ENCODE measurements around the gene LRRN3. TPM values are rescaled to one million over a fixed set of nuclear protein-coding genes. Genes with fewer than 3 reads are reported as not detected.

Gene LRRN3
- total and polyA plus RNA-seq, 7 donors: 0.15 to 1.9 (median 0.69) TPM

- intact Hi-C loops (cut with DNase I): no loop called here
- TF ChIP-seq CTCF (IDR thresholded peaks at IDR 0.05): no peak
- H3K36me3 ChIP-seq (ENCODE audit: insufficient read depth in 1 of 2, low read depth in 1 of 2): no peaks in the 10 kb centered on the region
- DNase-seq (no peak), ATAC-seq (no peak)
- no peaks in the 10 kb centered on the region for H3K4me1 ChIP-seq
- no peak overlapping the region for H3K4me3 ChIP-seq
- no peaks in the 10 kb centered on the region for H3K9me3 ChIP-seq
- H3K27me3 ChIP-seq (ENCODE audit: insufficient read depth in 3 of 3, low read length in 2 of 3): no peaks in the 10 kb centered on the region
- 89 to 93% (median 90%) methylated on average over 3 of the region's 3 CpGs for WGBS, 3 donors
- H3K27ac ChIP-seq: no peak overlapping the region
Observed at GRCh38 chr7:111104710-111105109, 13.8 kb downstream of the LRRN3 start.

DNA sequence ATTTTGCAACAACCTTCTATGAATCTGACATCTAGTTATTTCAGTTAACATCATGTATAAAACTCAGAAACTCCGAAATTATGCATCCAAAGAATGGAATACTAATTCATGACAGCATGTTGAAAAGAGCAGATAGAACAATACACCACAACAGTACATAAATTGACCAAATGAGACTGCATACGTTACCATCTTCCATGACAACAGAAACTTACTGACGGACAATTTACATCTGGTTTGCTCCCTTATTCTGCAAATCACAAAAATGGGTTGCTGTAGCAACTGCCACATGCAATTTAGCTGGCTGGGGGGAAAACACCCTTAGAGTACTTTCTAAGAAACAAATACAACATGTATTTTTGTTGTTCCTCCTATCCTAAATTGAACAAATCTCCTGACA is 14.3 kb downstream of the LRRN3 start:
- no peak for TF ChIP-seq CTCF (IDR thresholded peaks at IDR 0.05)
- DNase-seq (no peak), ATAC-seq (no peak)
- 91 to 93% (median 93%) methylated on average over 3 of the region's 3 CpGs for WGBS, 3 donors
- no peak overlapping the region for H3K27ac ChIP-seq
- H3K27me3 ChIP-seq (ENCODE audit: insufficient read depth in 3 of 3, low read length in 2 of 3): no peaks in the 10 kb centered on the region
- H3K9me3 ChIP-seq: no peaks in the 10 kb centered on the region
- H3K4me3 ChIP-seq: no peak overlapping the region
- no peaks in the 10 kb centered on the region for H3K36me3 ChIP-seq (ENCODE audit: insufficient read depth in 1 of 2, low read depth in 1 of 2)
- H3K4me1 ChIP-seq: no peaks in the 10 kb centered on the region
- intact Hi-C loops (cut with DNase I): no loop called here

DNA sequence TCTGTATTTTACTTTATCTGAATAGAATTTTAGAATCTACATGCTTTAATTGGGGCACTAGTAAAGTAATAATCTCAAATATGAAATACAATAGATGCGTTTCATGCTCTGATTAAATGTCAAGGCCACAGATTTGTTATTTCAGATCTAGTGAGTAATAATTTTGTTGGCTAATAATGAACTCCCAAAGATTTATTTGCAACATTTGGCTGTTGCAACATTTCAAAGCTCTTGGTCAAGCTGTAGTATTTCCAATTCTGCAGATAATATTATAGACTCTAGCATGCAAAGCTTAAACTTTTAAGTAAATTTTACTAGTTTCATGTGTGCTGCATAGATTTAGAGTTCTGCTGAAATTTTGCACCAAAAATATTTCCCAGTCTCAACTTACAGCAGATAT is 16.7 kb downstream of the LRRN3 start:
- DNase-seq (no peak), ATAC-seq (peak in 2 of 4 donors; percentile 43 to 67)
- intact Hi-C loops (cut with DNase I): no loop called here
- H3K4me3 ChIP-seq: no peak overlapping the region
- H3K27ac ChIP-seq: no peak overlapping the region
- no peak for TF ChIP-seq CTCF (IDR thresholded peaks at IDR 0.05)
- 64 to 73% (median 65%) methylated on average over 1 of the region's 1 CpG for WGBS, 3 donors
- no peaks in the 10 kb centered on the region for H3K4me1 ChIP-seq
- H3K9me3 ChIP-seq: no peaks in the 10 kb centered on the region
- H3K27me3 ChIP-seq (ENCODE audit: insufficient read depth in 3 of 3, low read length in 2 of 3): no peaks in the 10 kb centered on the region
- H3K36me3 ChIP-seq (ENCODE audit: insufficient read depth in 1 of 2, low read depth in 1 of 2): no peaks in the 10 kb centered on the region

DNA sequence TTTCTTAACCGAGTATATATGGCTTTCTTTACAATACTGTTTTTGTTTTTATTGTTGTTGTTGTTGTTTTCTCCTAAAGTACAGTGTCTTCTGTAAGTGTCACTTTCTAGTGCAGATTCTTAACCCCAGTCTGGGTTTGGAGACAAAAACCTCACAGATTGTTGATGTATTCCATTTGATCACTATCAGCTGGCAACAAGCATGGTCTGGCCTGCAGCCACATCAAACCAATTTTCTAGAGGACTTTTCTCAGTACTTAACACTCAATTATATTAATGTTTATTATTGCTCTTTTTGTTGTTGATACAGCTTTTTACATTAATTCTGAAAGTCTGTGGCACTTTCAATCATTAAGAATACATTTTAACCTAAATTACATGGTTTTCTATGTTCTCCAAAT is 17.1 kb downstream of the LRRN3 start:
- WGBS, 3 donors: 79 to 89% (median 86%) methylated on average over 1 of the region's 1 CpG
- Histone ChIP-seq H3K4me3 (no peak overlapping the region), H3K27ac (no peak overlapping the region), H3K36me3 (ENCODE audit: insufficient read depth in 1 of 2, low read depth in 1 of 2) (no peaks in the 10 kb centered on the region), H3K4me1 (no peaks in the 10 kb centered on the region), H3K9me3 (no peaks in the 10 kb centered on the region), H3K27me3 (ENCODE audit: insufficient read depth in 3 of 3, low read length in 2 of 3) (no peaks in the 10 kb centered on the region)
- intact Hi-C loops (cut with DNase I): no loop called here
- ATAC-seq (no peak), DNase-seq (no peak)
- no peak for TF ChIP-seq CTCF (IDR thresholded peaks at IDR 0.05)

- Histone ChIP-seq H3K4me3 (no peak overlapping the region), H3K4me1 (peaks cover 3% of the 10 kb centered on the region), H3K9me3 (no peaks in the 10 kb centered on the region), H3K27me3 (ENCODE audit: insufficient read depth in 3 of 3, low read length in 2 of 3) (no peaks in the 10 kb centered on the region), H3K27ac (no peak overlapping the region), H3K36me3 (ENCODE audit: insufficient read depth in 1 of 2, low read depth in 1 of 2) (no peaks in the 10 kb centered on the region)
- DNase-seq (no peak), ATAC-seq (no peak)
- 72 to 81% (median 78%) methylated on average over 3 of the region's 3 CpGs for WGBS, 3 donors
- intact Hi-C loops (cut with DNase I): no loop called here
- no peak for TF ChIP-seq CTCF (IDR thresholded peaks at IDR 0.05)
Observed at GRCh38 chr7:111108496-111108895, 17.6 kb downstream of the LRRN3 start.

Measured in psoas muscle (tissue), 8 donors.